CD4-positive, alpha-beta T cell treated with Interleukin-2 at 100 ng/mL for 4 hours (primary cell): ENCODE measurements around the gene SLC22A17.

Experiments
- DNase-seq: peaks from one replicate; pipeline ENCODE4 v3.0.0-alpha.2; 2020; ENCODE audit warnings: low spot score

SLC22A17 gene

DNA sequence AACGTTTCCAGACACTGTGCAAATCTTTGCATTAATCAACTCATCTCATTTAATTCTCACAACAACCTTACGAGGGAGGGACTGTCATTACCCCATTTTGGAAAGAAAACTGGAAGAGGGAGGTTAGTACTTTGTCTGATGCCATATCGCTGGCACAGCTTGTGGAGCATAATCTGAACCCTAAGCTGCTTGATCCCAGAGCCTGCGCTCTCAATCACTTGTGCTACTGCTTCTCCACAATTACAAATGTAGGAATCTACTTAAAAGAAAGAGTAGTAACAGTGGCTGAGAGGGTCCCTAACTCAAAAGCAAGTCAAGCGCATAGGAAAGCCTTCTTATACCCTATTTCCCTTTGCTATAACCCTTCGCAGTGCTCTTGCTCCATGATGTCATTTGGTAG lies 9.1 kb upstream of the SLC22A17 start:
- DNase-seq: no peak

DNA sequence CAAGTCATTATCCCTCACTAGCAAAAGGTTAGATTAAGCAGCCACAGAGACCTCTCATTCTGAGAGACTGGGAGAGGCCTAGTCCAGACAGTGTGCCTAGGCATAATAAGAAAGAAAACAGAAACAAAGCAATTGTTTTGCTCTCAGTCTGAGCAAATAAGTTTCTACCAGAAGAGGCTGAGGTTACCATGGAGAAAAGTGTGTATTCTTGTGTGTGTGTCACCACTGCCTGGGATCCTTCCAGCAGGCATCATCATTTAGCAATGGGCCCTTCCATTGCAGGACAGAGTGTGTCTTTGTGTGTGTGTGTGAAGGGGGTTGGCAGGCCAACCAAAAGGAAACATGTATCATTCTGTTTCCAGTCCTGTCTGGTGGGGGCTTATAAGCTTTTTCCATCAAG lies 8.6 kb upstream of the SLC22A17 start:
- DNase-seq: no peak

DNA sequence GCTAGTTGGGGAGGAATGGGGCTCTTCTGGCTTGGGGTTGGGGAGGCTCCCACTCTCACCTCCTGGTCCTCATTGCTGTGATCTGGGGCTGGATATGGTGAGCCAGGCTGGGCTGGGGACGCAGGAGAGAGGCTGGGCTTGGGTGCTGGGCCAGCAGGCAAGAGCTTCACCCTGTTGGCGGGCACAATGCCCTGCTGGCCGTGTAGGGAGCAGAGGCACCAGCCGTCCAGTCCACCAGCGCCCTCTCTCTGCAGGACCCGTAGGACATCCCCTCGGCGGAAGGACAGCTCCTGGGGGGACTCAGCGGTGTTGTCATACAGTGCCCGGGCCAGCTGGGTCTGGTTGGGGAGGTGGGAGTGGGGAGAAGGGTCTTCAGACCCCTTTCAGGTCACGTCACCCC lies 7.8 kb upstream of the SLC22A17 start:
- no peak for DNase-seq

DNA sequence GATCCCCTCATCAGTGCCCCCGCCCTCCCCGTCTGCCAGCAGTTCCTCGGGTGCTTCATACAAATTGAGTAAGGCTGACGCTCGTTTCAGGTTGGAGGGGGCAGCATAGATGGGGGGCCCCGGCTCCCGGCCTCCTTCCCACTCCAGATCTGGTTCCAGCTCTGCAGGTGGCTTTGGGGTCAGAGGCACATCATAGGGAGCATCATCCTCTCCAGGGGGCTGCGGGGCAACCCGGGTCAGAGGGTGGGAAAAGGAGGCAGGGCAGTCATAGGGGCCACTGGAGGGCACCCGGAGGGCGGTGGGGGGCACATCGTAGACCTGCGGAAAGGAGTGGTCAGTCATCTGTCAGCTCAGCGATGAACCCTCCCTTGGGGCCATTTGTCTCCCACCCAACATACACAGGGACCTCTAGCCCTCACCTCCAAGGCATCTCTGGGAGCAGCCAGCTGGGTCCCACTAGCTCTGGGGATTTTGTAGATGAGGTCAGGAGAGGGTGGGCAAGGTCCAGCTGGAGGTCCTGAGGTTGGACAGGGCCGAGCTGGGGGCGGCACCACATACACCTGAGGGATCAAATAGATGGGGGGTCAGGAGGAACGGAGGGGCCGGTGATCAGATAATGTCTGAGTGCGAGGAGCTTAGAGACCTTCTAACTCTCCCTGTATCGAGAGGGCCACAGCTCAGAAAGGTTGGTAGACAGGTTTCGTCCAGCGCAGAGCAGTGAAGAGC lies 7.2 kb upstream of the SLC22A17 start:
- DNase-seq: no peak

DNA sequence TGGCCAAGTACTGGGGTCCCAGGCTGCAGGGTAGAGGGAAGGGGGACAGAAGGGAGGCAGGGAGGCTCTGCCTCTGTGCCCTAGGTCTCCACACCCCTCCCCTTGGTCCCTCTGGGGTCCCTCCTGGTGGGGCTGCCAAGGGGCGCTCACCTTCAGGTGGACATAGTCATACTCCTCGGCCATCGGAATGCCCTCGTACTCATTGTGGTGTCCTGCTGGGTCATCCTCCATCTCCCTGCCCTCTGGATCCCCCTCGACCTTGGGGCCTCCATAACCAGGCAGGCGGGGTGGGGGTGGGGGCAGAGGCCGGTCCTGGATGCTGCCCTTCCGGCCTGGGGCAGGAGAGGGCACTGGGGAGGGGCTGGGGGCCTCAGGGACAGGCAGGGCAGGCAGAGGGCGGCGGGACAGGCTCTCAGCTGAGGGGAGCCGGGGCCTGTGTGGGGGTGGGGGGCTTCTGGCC lies 6.5 kb upstream of the SLC22A17 start:
- DNase-seq: no peak

GRCh38 chr14:23358553-23359166 lies 6.0 kb upstream of the SLC22A17 start:
- DNase-seq: no peak

DNA sequence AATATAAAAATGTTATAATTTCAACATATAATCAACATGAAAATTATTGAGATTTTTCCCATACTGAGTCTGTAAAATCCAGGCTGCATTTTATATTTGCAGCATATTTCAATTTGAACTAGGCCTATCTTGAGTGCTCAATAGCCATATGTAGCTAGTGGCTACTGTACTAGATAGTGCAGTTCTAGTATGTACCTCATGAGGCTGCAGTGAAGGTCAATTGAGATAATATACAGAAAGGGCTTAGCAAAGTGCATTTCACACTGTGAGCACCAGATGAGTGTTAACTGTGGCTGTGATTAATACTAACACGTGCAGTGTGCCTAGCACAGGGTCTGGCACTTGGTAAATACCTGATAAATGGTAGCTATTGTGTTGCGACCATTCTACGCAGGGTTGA lies 5.4 kb upstream of the SLC22A17 start:
- no peak for DNase-seq

GRCh38 chr14:23357261-23357660 lies 4.6 kb upstream of the SLC22A17 start:
- no peak for DNase-seq

GRCh38 chr14:23356662-23357061 lies 4.0 kb upstream of the SLC22A17 start:
- no peak for DNase-seq

- no peak for DNase-seq
Observed at GRCh38 chr14:23355871-23356435, 3.3 kb upstream of the SLC22A17 start.

DNA sequence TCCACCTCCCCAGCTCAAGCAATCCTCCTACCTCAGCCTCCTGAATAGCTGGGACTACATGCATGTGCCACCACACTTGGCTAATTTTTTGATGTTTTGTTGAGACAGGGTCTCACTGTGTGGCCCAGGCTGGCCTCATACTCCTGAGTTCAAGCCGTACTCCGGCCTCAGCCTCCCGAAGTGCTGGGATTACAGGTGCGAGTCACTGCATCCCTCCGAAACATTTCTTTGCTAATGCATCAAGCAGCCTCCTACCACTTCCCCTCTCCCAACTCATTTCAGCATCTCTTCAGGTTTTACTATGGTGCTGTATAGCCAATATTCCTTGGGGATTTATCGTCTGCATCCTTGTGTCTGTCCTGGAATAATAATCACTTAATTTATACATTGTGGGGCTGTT lies 2.3 kb upstream of the SLC22A17 start:
- DNase-seq: no peak

- no peak for DNase-seq
Observed at GRCh38 chr14:23353433-23353780, 720 bp upstream of the SLC22A17 start.

GRCh38 chr14:23351681-23352505 lies 794 bp downstream of the SLC22A17 start:
- no peak for DNase-seq

GRCh38 chr14:23349156-23349845 lies 3.4 kb downstream of the SLC22A17 start:
- no peak for DNase-seq

GRCh38 chr14:23348297-23348655 lies 4.4 kb downstream of the SLC22A17 start:
- DNase-seq: no peak

- no peak for DNase-seq
Observed at GRCh38 chr14:23347406-23348296, 5.0 kb downstream of the SLC22A17 start.

DNA sequence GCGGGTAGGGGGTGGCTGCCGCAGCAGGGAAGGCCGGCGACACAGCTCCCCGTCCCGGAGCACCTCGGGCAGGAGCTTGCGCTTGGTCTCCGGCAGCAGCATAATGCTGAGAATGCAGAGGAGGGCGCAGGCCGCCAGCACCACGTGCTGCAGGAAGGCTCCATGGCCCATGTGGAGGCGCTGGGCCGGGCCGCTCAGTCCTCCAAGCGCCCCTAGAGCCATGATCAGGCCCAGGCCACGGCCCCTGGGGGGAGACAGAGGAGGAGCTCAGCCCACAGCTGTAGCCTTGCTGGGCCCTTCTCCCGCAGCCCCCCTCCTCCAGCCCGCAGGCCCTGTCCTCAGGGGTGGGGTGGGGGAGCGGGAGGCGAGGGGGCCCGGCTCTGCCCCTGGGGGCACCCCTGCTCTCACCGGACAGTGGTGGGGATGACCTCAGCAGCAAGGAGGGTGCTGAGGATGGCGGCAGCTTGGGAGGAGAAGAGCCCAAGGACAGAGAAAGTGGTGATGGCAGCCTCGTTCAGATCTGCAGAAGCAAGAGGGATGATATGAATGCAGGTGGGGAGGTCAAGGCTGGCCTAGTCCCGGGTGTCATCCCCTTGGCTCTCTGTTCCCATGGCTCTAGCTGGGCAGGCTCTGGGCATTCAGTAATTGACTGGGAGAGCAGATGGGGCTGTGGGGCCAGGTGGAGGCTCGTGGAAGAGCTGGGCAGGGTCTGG lies 5.8 kb downstream of the SLC22A17 start:
- DNase-seq: no peak

DNA sequence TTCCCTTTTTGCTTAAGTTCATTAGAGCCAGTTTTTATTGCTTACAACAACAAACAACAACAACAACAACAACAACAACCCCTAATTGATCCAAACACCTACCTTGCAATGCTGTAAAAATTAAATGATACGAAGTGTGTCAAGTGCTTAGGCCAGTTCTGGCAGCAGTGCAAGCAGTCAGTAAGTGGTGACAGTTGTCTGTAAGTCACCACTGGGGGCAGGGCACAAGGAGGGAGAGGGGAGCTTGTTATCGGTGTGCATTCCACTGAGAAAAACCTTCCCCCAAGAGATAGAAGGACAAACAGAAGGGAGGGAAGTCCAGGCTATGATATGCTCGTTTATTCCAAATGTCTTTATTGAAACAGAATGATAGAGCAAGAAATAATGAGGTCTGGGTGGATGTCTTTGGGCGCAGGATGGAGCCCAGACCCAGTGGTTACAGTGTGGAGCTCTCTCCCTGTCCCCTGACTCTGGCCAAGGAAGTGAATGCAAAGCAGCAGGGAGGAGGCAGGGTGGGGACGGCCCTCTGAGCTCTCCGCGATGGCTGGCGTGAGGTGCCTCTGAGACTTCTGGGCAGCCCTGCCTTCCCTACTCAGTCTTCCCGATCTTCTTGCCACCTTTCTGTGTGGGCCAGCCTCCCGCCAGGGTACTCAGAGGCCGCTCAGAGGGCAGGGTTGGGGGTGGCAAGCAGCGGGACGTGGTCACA lies 6.5 kb downstream of the SLC22A17 start:
- no peak for DNase-seq

- DNase-seq: no peak
Observed at GRCh38 chr14:23344481-23344880, 8.2 kb downstream of the SLC22A17 start.
